ENCODE measurements around the gene CNTNAP2.

CNTNAP2 gene

DNA sequence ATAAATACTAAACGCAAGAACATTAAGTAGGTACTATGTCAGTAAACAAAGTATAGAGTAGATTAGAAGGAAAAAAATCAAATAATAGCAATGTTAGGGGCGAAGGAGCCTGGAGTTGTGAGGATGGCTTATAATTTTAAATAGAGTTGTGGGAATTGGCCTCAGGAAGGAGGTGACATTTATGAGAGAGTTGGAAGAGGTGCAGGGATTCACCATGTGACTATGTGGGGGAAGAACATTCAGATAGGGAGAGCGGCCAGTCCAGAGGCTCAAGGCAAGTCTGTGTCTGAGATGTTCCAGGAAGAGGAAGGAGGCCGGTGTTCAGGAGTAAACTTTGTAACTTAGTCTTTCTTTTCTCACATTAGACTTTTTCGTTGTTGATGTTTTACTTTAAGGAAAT is 1695.3 kb downstream of the CNTNAP2 start:
- no peak overlapping the region for H3K27ac Mint-ChIP-seq
- no peak overlapping the region for H3K4me3 Mint-ChIP-seq
- H3K9me3 Mint-ChIP-seq = no peaks in the 10 kb centered on the region
- no peaks in the 10 kb centered on the region for H3K4me1 Mint-ChIP-seq (ENCODE audit: low read depth)
- H3K36me3 Mint-ChIP-seq (ENCODE audit: low read depth) = no peaks in the 10 kb centered on the region
- no peak for DNase-seq (ENCODE audit: low spot score)
- no peaks in the 10 kb centered on the region for H3K27me3 Mint-ChIP-seq (ENCODE audit: low read depth)

DNA sequence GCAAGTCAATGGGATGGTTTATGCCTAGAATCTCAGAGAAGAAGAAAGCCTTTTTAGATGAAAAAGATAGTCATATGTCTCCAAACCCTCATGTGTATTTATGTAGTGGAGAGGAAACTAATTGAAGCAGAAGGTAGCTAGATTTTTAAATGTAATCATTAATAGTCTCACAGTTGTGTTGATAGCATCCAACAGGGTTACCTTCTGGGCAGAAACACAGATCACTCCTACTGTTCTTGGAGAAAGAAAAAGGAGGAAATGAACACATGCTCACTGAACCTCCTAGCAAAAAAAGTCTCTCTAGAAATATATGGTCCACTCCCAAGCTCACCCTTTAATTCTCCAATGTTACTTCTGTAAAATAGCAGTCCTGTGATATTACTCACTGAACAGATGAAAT is 1696.7 kb downstream of the CNTNAP2 start:
- Mint-ChIP-seq H3K4me1 (ENCODE audit: low read depth) (no peaks in the 10 kb centered on the region), H3K4me3 (no peak overlapping the region), H3K27ac (no peak overlapping the region), H3K9me3 (no peaks in the 10 kb centered on the region), H3K36me3 (ENCODE audit: low read depth) (no peaks in the 10 kb centered on the region), H3K27me3 (ENCODE audit: low read depth) (no peaks in the 10 kb centered on the region)
- DNase-seq (ENCODE audit: low spot score) = no peak

DNA sequence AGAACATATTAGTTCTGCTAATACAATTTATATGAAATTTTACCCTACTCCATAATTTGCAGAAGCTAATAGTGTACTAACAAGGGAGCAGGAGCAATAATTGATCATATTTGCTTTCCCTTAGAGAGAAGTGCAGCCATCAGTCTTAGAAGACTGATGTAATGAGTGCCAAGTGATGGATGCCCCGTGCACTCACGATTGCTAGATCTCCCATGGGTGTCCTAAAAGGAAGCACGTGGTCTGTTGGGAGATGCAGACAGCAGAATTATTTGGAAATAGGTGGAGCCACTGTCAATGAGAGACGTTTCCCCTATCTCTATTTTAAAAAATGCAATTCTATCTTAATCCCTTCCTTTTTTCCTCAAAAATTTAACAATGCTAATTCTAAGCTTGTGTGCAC is 1701.7 kb downstream of the CNTNAP2 start:
- Mint-ChIP-seq H3K4me3 (no peak overlapping the region), H3K36me3 (ENCODE audit: low read depth) (no peaks in the 10 kb centered on the region), H3K9me3 (no peaks in the 10 kb centered on the region)

DNA sequence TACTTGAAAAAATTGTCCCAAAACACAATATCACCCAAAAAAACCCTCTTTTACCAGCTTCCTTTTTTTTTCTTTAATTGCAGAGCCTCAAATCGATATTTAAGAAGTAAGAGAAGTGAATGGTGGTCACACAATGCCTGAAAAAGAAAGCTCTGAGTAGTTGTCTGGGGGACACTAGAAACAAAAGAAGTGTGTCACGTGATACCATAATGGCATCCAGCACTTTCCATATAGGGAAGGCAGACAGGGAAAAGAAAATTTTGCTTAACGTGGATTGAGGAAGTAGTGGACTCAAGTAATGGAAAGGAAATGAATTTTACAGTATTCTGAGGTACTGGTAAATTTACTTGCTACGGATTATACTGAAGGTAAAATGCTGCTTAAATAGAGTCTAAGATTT is 1708.1 kb downstream of the CNTNAP2 start:
- Mint-ChIP-seq H3K4me1 (ENCODE audit: low read depth) (no peaks in the 10 kb centered on the region), H3K9me3 (peaks cover 8% of the 10 kb centered on the region), H3K4me3 (no peak overlapping the region), H3K27ac (no peak overlapping the region), H3K27me3 (ENCODE audit: low read depth) (no peaks in the 10 kb centered on the region), H3K36me3 (ENCODE audit: low read depth) (no peaks in the 10 kb centered on the region)
- DNase-seq (ENCODE audit: low spot score) = no peak

More for the DNA sequence above, 1701.7 kb downstream of the CNTNAP2 start:
- Mint-ChIP-seq H3K27me3 (ENCODE audit: low read depth) (no peaks in the 10 kb centered on the region), H3K27ac (no peak overlapping the region), H3K4me1 (ENCODE audit: low read depth) (no peaks in the 10 kb centered on the region)
- no peak for DNase-seq (ENCODE audit: low spot score)

DNA sequence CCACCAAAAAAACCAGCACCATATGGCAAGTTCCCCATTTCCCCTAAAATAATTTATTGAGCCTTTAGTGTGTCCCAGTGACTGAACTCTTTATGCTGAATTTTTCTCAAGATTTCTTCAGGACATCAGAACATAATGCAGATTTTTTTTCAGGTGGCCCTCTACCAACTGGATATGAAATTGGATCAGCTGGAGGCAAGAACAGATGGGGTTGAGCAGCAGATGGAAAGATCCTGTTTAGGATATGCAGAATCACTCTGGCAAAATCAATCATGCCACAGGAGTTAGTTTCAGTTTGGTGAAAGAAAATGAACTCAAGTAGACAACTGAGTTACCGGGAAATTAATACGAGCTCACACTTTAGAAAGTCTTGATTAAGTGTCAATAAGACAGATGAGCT is 1712.4 kb downstream of the CNTNAP2 start:
- H3K27ac Mint-ChIP-seq = no peak overlapping the region
- peaks cover 8% of the 10 kb centered on the region for H3K9me3 Mint-ChIP-seq

DNA sequence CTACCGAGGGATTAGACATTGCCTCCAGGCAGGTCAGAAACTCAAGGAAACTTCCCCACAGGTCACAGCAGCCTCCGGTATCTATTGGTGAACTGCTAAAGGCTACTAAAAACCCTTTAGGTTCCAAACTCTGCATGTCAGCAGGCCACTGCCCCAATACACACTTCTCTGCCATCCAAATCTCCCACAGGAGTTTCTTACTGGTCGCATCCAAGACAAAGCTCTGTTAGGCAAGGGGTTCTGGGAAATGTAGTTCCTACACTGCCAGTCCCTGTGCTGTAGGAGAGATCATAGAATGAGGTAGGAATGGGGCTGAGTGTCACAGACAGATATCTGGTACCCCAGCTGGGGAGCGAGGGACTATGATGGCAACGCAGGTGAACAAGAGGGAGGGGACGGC is 1717.0 kb downstream of the CNTNAP2 start:
- H3K4me1 Mint-ChIP-seq (ENCODE audit: low read depth) = no peaks in the 10 kb centered on the region
- DNase-seq (ENCODE audit: low spot score) = no peak
- peaks cover 24% of the 10 kb centered on the region for H3K9me3 Mint-ChIP-seq
- no peaks in the 10 kb centered on the region for H3K36me3 Mint-ChIP-seq (ENCODE audit: low read depth)
- no peak overlapping the region for H3K27ac Mint-ChIP-seq
- no peaks in the 10 kb centered on the region for H3K27me3 Mint-ChIP-seq (ENCODE audit: low read depth)
- H3K4me3 Mint-ChIP-seq = no peak overlapping the region

More for the DNA sequence above, 1712.4 kb downstream of the CNTNAP2 start:
- Mint-ChIP-seq H3K27me3 (ENCODE audit: low read depth) (no peaks in the 10 kb centered on the region), H3K36me3 (ENCODE audit: low read depth) (no peaks in the 10 kb centered on the region), H3K4me3 (no peak overlapping the region), H3K4me1 (ENCODE audit: low read depth) (no peaks in the 10 kb centered on the region)
- no peak for DNase-seq (ENCODE audit: low spot score)

DNA sequence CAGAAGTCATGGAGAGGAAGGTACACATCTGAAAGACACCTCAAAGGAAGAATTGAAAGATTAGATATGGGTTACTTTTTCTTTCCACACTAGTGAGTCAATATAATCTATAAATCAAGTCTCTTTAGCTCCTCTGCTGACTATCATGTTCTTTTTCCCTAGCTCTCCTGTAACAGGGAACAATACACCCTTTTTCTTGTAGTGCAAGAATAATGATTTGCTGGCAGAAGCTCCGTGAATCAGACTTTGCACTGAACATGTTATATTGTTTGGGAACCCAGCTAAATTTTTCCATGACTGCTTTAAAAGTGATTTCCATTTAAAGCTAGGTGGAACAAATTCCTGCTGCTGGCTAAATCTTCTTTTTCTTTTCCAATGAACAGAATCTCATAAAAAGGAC is 1717.4 kb downstream of the CNTNAP2 start:
- no peak for DNase-seq (ENCODE audit: low spot score)
- H3K36me3 Mint-ChIP-seq (ENCODE audit: low read depth) = no peaks in the 10 kb centered on the region
- H3K27ac Mint-ChIP-seq = no peak overlapping the region
- no peaks in the 10 kb centered on the region for H3K27me3 Mint-ChIP-seq (ENCODE audit: low read depth)
- peaks cover 26% of the 10 kb centered on the region for H3K9me3 Mint-ChIP-seq
- H3K4me1 Mint-ChIP-seq (ENCODE audit: low read depth) = no peaks in the 10 kb centered on the region
- no peak overlapping the region for H3K4me3 Mint-ChIP-seq

DNA sequence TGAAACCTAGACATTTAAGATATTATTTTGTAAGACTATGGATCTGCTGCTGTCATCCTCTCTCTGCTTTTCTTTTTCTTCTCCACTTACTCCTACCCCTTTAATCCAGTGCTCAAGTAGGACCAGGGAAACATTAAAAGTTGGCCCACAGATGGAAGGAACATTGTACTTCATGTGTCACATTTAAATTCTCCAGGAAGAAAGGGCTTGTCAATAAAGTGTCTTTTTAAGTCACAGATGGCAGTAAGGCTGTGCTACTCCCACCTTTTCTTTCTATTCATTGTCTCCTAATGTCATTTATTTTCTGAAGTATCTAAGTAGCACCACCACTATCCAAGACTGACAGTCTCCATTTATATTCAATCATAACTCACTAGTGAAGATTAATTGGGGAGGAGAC is 1736.2 kb downstream of the CNTNAP2 start:
- peaks cover 17% of the 10 kb centered on the region for H3K9me3 Mint-ChIP-seq
- no peak overlapping the region for H3K4me3 Mint-ChIP-seq
- no peak overlapping the region for H3K27ac Mint-ChIP-seq
- no peaks in the 10 kb centered on the region for H3K27me3 Mint-ChIP-seq (ENCODE audit: low read depth)
- H3K4me1 Mint-ChIP-seq (ENCODE audit: low read depth) = no peaks in the 10 kb centered on the region
- no peaks in the 10 kb centered on the region for H3K36me3 Mint-ChIP-seq (ENCODE audit: low read depth)
- DNase-seq (ENCODE audit: low spot score) = no peak

DNA sequence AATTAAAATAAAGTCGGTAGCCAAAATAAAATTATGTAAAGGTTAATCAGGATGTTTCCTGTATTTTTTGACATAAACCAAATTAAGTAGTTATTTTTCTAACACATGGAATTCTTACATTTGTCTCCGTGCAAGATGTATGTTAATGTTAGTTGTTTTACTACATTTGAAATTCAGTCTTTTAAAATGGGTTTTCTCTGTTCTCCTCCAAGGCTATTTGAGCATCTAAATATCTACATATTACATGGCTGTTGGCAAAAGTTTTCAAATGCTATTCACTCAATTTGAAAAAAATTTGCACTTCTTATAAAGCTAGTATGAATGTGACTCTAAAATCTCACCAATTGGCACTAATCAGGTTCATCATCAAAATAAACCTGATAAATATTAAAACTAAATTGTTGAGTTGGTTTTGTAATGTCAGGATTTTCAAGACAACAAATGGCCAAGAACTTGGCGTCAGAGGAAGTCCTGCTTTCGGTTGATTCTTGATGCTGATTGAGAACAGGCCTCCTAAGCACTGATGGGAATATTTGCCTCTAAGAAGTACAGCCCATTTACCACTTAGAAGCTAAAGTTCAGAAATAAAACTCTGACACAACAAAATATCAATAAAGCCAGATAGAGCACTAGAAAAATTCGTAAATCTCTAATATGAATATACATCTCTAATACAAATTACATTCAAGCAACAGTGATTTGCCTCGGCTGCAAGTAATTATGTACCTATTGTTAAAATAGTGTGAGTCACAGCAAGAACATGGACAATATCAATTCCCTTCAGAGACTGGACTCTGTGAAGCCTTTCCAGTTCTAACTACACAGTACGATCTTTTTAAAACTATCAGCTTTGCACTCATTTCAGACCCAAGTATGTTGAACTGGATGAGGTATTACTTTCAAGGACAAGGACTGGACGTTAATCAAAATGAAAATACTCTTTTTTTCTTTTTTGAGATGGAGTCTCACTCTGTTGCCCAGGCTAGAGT is 1740.8 kb downstream of the CNTNAP2 start:
- Mint-ChIP-seq H3K27ac (no peak overlapping the region), H3K9me3 (peaks cover 10% of the 10 kb centered on the region), H3K4me1 (ENCODE audit: low read depth) (no peaks in the 10 kb centered on the region), H3K4me3 (no peak overlapping the region), H3K27me3 (ENCODE audit: low read depth) (no peaks in the 10 kb centered on the region), H3K36me3 (ENCODE audit: low read depth) (no peaks in the 10 kb centered on the region)
- DNase-seq (ENCODE audit: low spot score) = no peak

DNA sequence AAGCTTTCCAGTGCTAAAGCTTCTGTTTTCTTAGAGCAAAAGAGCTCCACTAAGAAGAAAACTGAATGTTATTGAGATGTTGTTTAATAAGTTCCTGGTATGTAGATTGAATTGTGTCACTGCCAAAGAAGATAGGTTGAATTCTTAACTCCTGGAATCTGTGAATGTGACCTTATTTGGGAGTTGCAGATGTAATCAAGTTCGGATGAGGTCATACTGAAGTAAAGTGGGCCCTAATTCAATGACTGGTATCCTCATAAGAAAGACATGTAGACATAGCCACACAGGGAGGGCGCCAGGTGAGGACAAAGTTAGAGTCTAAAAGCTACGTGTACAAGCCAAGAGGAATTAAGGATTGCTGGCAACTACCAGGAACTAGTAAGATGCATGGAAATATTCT is 1741.8 kb downstream of the CNTNAP2 start:
- H3K9me3 Mint-ChIP-seq = peaks cover 10% of the 10 kb centered on the region
- H3K4me3 Mint-ChIP-seq = no peak overlapping the region
- no peaks in the 10 kb centered on the region for H3K36me3 Mint-ChIP-seq (ENCODE audit: low read depth)
- no peaks in the 10 kb centered on the region for H3K4me1 Mint-ChIP-seq (ENCODE audit: low read depth)
- no peaks in the 10 kb centered on the region for H3K27me3 Mint-ChIP-seq (ENCODE audit: low read depth)
- no peak for DNase-seq (ENCODE audit: low spot score)
- no peak overlapping the region for H3K27ac Mint-ChIP-seq

DNA sequence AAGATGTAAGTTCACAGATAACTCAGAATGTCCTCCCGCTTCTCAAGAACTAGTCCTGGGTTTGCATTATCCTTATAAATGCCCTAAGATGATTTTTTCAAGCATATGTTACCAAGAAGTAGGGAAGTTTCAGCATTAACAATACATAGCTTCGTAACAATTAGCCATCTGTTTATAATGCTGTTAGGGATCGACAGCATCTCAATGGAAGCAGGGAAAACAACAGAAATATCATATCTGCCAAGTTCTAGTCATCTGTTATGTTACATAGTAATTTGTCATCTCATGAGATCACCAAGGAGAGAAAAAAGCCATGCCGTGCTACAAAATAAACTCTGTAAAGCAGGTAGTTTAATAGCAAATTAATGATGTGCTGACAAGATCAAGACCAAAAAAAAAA is 1742.4 kb downstream of the CNTNAP2 start:
- DNase-seq (ENCODE audit: low spot score) = no peak
- no peak overlapping the region for H3K4me3 Mint-ChIP-seq
- peaks cover 10% of the 10 kb centered on the region for H3K9me3 Mint-ChIP-seq
- H3K27ac Mint-ChIP-seq = no peak overlapping the region
- no peaks in the 10 kb centered on the region for H3K27me3 Mint-ChIP-seq (ENCODE audit: low read depth)
- no peaks in the 10 kb centered on the region for H3K36me3 Mint-ChIP-seq (ENCODE audit: low read depth)
- no peaks in the 10 kb centered on the region for H3K4me1 Mint-ChIP-seq (ENCODE audit: low read depth)

DNA sequence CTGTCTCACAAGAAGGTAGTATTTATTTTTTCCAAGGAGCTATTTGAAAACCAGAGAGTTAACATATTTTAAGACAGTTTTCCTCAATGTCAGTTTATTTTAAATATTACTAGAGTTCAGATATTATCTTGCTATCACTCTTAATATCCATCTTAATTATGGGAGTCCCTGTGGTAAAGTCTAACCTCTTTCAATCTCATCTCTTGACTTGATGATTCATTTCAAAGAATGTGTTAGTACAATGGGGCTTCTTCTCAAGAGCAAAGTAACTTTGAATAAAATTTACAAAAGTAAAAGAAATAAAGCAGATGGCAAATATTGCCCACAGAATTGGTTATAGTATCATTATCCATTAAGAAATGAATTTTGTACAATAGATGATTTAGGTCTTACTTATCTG is 1742.9 kb downstream of the CNTNAP2 start:
- H3K27me3 Mint-ChIP-seq (ENCODE audit: low read depth) = no peaks in the 10 kb centered on the region
- peaks cover 10% of the 10 kb centered on the region for H3K9me3 Mint-ChIP-seq
- H3K4me3 Mint-ChIP-seq = no peak overlapping the region
- H3K36me3 Mint-ChIP-seq (ENCODE audit: low read depth) = no peaks in the 10 kb centered on the region
- no peak for DNase-seq (ENCODE audit: low spot score)
- no peaks in the 10 kb centered on the region for H3K4me1 Mint-ChIP-seq (ENCODE audit: low read depth)
- no peak overlapping the region for H3K27ac Mint-ChIP-seq

DNA sequence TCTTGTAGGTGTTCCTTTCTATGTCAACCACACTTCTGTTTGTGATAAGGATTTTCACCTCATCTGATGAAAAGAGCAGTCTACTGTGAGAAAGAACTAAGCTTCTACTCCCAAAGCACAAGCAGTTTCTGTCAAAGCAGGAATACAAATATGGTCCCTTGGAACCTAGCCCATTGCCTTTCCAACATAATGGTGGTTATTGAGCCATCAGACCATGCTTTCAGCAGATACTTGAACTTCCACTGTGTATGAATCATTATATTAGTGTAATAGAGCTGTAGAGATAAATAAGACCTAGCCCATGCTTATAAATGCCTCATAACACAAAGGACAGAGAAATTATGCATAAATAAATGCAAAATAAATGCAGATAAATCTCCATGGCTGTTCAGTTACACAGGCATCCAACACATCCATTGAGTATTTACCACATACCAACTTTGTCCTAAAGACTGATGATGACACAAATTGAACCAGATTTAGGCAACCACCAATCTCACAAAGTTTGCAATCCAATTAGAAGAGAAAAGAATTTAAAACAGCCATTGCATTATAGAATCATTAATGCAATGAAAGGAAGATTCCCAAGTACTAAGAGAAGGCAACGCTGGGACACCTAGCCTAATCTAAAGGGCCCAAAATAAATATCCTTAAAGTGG is 1744.6 kb downstream of the CNTNAP2 start:
- Mint-ChIP-seq H3K27ac (no peak overlapping the region), H3K4me1 (ENCODE audit: low read depth) (no peaks in the 10 kb centered on the region), H3K4me3 (no peak overlapping the region), H3K36me3 (ENCODE audit: low read depth) (no peaks in the 10 kb centered on the region), H3K27me3 (ENCODE audit: low read depth) (no peaks in the 10 kb centered on the region), H3K9me3 (peaks cover 10% of the 10 kb centered on the region)
- DNase-seq (ENCODE audit: low spot score) = no peak

DNA sequence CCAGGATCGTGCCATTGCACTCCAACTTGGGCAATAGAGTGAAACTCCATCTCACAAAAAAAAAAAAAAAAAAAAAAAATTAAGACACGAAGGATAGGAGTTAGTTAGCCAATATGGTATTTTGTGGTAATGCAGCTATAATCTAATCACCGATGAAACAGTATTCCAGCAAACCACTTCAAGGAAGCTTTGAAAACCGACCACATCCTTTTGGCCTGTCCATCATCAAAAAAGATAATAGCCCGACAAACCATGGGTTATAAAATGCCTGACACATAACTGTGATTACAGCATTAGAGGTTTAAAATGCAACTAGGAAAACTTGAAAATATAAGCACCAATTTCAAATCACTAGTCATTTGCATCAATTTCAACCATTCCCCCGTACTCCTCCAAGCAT is 1745.3 kb downstream of the CNTNAP2 start:
- no peaks in the 10 kb centered on the region for H3K27me3 Mint-ChIP-seq (ENCODE audit: low read depth)
- no peak for DNase-seq (ENCODE audit: low spot score)
- H3K4me3 Mint-ChIP-seq = no peak overlapping the region
- H3K36me3 Mint-ChIP-seq (ENCODE audit: low read depth) = no peaks in the 10 kb centered on the region
- H3K4me1 Mint-ChIP-seq (ENCODE audit: low read depth) = no peaks in the 10 kb centered on the region
- H3K9me3 Mint-ChIP-seq = peaks cover 10% of the 10 kb centered on the region
- H3K27ac Mint-ChIP-seq = no peak overlapping the region
